NT2/D1 (cell line): ENCODE measurements around the gene OR13G1.

Experiments used
- YY1 ChIP-seq: IDR thresholded peaks from 2 replicates; pipeline ENCODE4 v1.6.1; 2011; ENCODE audit not compliant: insufficient read length, insufficient read depth
- ZNF274 ChIP-seq: IDR thresholded peaks from 2 replicates; pipeline ENCODE4 v1.6.1; 2011; ENCODE audit warnings: mild to moderate bottlenecking, low read depth, low read length

- TF ChIP-seq YY1 (no peak), ZNF274 (no peak)
Measured at GRCh38 chr1:247679639-247680038, at the start of gene OR13G1.
